Large intestine (tissue), 3 donors: Measurements from ENCODE around the gene SLC9A2. TPM values are rescaled to one million over a fixed set of nuclear protein-coding genes. Genes with fewer than 3 reads are reported as not detected.

Source experiments
- DNase-seq, 2 donors: peaks; one replicate each; pipeline versions ENCODE4 v3.0.0 to v3.0.0-alpha.2; 2013
- H3K27ac ChIP-seq: one replicate; pipeline ENCODE4 v1.5.1; 2013; ENCODE audit warnings: low read length
- H3K27me3 ChIP-seq: 2 replicates; pipeline ENCODE4 v1.6.1; 2013; ENCODE audit warnings: low read length; ENCODE audit not compliant: control insufficient read depth, insufficient read depth
- H3K36me3 ChIP-seq: 2 replicates; pipeline ENCODE4 v1.6.1; 2013; ENCODE audit warnings: low read length; ENCODE audit not compliant: control insufficient read depth, insufficient read depth
- H3K4me1 ChIP-seq: one replicate; pipeline ENCODE4 v1.6.1; 2013; ENCODE audit warnings: low read length; ENCODE audit not compliant: control insufficient read depth, insufficient read depth
- H3K4me3 ChIP-seq: one replicate; pipeline ENCODE4 v1.5.1; 2013; ENCODE audit warnings: low read length
- H3K9me3 ChIP-seq: one replicate; pipeline ENCODE4 v1.6.1; 2013; ENCODE audit warnings: mild to moderate bottlenecking, low read depth, low read length, moderate library complexity; ENCODE audit not compliant: control insufficient read depth
- WGBS: methylation state at CpG from one replicate; pipeline ENCODE4 v1.1.5; 2013; ENCODE audit warnings: low lambda C conversion rate; ENCODE audit not compliant: insufficient coverage; 5-methylcytosine and 5-hydroxymethylcytosine counted together
- polyA plus RNA-seq: library from polyadenylated mRNA; unstranded; fragments of 120-200 nt; gene quantifications from one replicate; pipeline ENCODE4 v1.2.1, GENCODE V29; 2013

The SLC9A2 gene
- polyA plus RNA-seq, 1 donor, result 2.1 TPM

- Histone ChIP-seq H3K4me3 (no peak overlapping the region), H3K4me1 (no peaks in the 10 kb centered on the region), H3K27me3 (no peaks in the 10 kb centered on the region), H3K36me3 (no peaks in the 10 kb centered on the region), H3K27ac (no peak overlapping the region), H3K9me3 (no peaks in the 10 kb centered on the region)
- DNase-seq, result no peak
- WGBS, result no CpG with 5 or more reads among the region's 2 CpGs
Measured at GRCh38 chr2:102674370-102674769, 55.0 kb downstream of the SLC9A2 start.

- no peak for DNase-seq
- Histone ChIP-seq H3K27ac (no peak overlapping the region), H3K36me3 (no peaks in the 10 kb centered on the region), H3K9me3 (no peaks in the 10 kb centered on the region), H3K4me1 (no peaks in the 10 kb centered on the region), H3K4me3 (no peak overlapping the region), H3K27me3 (no peaks in the 10 kb centered on the region)
- WGBS, result no CpG with 5 or more reads among the region's 4 CpGs
Measured at GRCh38 chr2:102674836-102675235, 55.5 kb downstream of the SLC9A2 start.

- DNase-seq, result no peak
- H3K27me3 ChIP-seq, result no peaks in the 10 kb centered on the region
- no CpG with 5 or more reads among the region's 4 CpGs for WGBS
Measured at GRCh38 chr2:102677244-102678215, 58.2 kb downstream of the SLC9A2 start.

GRCh38 chr2:102678442-102678841 lies 59.1 kb downstream of the SLC9A2 start:
- H3K4me1 ChIP-seq, result no peaks in the 10 kb centered on the region
- H3K27me3 ChIP-seq, result no peaks in the 10 kb centered on the region
- no peaks in the 10 kb centered on the region for H3K9me3 ChIP-seq
- H3K27ac ChIP-seq, result no peak overlapping the region
- H3K36me3 ChIP-seq, result no peaks in the 10 kb centered on the region
- no CpG with 5 or more reads among the region's 5 CpGs for WGBS
- H3K4me3 ChIP-seq, result no peak overlapping the region
- DNase-seq, result no peak

More at GRCh38 chr2:102677244-102678215, 58.2 kb downstream of the SLC9A2 start:
- H3K9me3 ChIP-seq, result no peaks in the 10 kb centered on the region
- no peaks in the 10 kb centered on the region for H3K4me1 ChIP-seq
- no peaks in the 10 kb centered on the region for H3K36me3 ChIP-seq
- H3K27ac ChIP-seq, result no peak overlapping the region
- no peak overlapping the region for H3K4me3 ChIP-seq

GRCh38 chr2:102686479-102687439 lies 67.4 kb downstream of the SLC9A2 start:
- Histone ChIP-seq H3K27ac (no peak overlapping the region), H3K4me3 (no peak overlapping the region), H3K4me1 (no peaks in the 10 kb centered on the region), H3K36me3 (no peaks in the 10 kb centered on the region), H3K9me3 (no peaks in the 10 kb centered on the region), H3K27me3 (no peaks in the 10 kb centered on the region)
- 93% methylated on average over 3 of the region's 11 CpGs for WGBS
- no peak for DNase-seq

GRCh38 chr2:102690012-102690411 lies 70.7 kb downstream of the SLC9A2 start:
- H3K4me3 ChIP-seq, result no peak overlapping the region
- no CpG with 5 or more reads among the region's 5 CpGs for WGBS
- no peak overlapping the region for H3K27ac ChIP-seq
- H3K27me3 ChIP-seq, result no peaks in the 10 kb centered on the region
- DNase-seq, result no peak
- H3K9me3 ChIP-seq, result no peaks in the 10 kb centered on the region
- H3K4me1 ChIP-seq, result no peaks in the 10 kb centered on the region
- no peaks in the 10 kb centered on the region for H3K36me3 ChIP-seq

GRCh38 chr2:102696463-102696862 lies 77.1 kb downstream of the SLC9A2 start:
- Histone ChIP-seq H3K4me1 (no peaks in the 10 kb centered on the region), H3K9me3 (no peaks in the 10 kb centered on the region), H3K36me3 (no peaks in the 10 kb centered on the region), H3K4me3 (no peak overlapping the region), H3K27ac (no peak overlapping the region), H3K27me3 (no peaks in the 10 kb centered on the region)
- no peak for DNase-seq
- no CpG with 5 or more reads among the region's 2 CpGs for WGBS

GRCh38 chr2:102698369-102699111 lies 79.2 kb downstream of the SLC9A2 start:
- DNase-seq, result peak; percentile 46 to 82
- H3K4me3 ChIP-seq, result no peak overlapping the region
- no peaks in the 10 kb centered on the region for H3K4me1 ChIP-seq
- no peaks in the 10 kb centered on the region for H3K36me3 ChIP-seq
- no peaks in the 10 kb centered on the region for H3K9me3 ChIP-seq
- H3K27ac ChIP-seq, result no peak overlapping the region
- no peaks in the 10 kb centered on the region for H3K27me3 ChIP-seq
- WGBS, result no CpG with 5 or more reads among the region's 6 CpGs

- H3K27me3 ChIP-seq, result no peaks in the 10 kb centered on the region
- H3K36me3 ChIP-seq, result no peaks in the 10 kb centered on the region
- no peak overlapping the region for H3K4me3 ChIP-seq
- no peak for DNase-seq
- H3K9me3 ChIP-seq, result no peaks in the 10 kb centered on the region
- H3K4me1 ChIP-seq, result no peaks in the 10 kb centered on the region
- no peak overlapping the region for H3K27ac ChIP-seq
- no CpG with 5 or more reads among the region's 2 CpGs for WGBS
Measured at GRCh38 chr2:102703305-102703704, 84.0 kb downstream of the SLC9A2 start.

GRCh38 chr2:102703748-102704147 lies 84.4 kb downstream of the SLC9A2 start:
- Histone ChIP-seq H3K4me3 (no peak overlapping the region), H3K4me1 (no peaks in the 10 kb centered on the region), H3K27me3 (no peaks in the 10 kb centered on the region), H3K27ac (no peak overlapping the region), H3K36me3 (no peaks in the 10 kb centered on the region), H3K9me3 (no peaks in the 10 kb centered on the region)
- peak in 1 of 2 donors; percentile 37 for DNase-seq
